GM21717 (cell line): ENCODE results near the gene HAT1.

Source experiments
- ATAC-seq: cut with Tn5 transposase; IDR thresholded peaks from one replicate; pipeline ENCODE4 v1.9.1; 2021; ENCODE audit warnings: mild to moderate bottlenecking, moderate library complexity; ENCODE audit not compliant: unreplicated experiment

HAT1 gene

DNA sequence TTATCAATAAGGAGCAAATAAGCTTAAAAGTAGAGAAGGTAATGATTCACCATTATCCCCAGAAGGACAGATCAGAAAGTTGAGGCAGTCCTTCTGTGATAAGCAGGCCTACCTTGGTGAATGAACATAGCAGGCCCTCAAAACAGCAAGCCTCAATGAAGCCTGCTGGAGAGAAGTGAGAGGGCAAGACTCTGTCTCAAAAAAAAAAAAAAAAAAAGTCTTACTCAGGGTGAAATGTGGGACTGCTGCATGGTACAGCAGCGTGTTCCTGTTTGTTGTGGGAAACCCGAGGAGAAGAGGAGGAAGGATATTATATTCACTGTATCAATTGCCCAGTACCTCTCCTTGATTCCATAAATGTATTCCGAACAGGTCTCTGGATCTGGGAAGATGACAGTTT lies 8.7 kb upstream of the HAT1 start:
- no peak for ATAC-seq

- ATAC-seq: no peak
Measured at GRCh38 chr2:171919453-171919852, 2.8 kb upstream of the HAT1 start.

GRCh38 chr2:171921970-171922229 lies 361 bp upstream of the HAT1 start:
- ATAC-seq: no peak

- ATAC-seq: no peak
Measured at GRCh38 chr2:171923206-171923605, 945 bp downstream of the HAT1 start.

DNA sequence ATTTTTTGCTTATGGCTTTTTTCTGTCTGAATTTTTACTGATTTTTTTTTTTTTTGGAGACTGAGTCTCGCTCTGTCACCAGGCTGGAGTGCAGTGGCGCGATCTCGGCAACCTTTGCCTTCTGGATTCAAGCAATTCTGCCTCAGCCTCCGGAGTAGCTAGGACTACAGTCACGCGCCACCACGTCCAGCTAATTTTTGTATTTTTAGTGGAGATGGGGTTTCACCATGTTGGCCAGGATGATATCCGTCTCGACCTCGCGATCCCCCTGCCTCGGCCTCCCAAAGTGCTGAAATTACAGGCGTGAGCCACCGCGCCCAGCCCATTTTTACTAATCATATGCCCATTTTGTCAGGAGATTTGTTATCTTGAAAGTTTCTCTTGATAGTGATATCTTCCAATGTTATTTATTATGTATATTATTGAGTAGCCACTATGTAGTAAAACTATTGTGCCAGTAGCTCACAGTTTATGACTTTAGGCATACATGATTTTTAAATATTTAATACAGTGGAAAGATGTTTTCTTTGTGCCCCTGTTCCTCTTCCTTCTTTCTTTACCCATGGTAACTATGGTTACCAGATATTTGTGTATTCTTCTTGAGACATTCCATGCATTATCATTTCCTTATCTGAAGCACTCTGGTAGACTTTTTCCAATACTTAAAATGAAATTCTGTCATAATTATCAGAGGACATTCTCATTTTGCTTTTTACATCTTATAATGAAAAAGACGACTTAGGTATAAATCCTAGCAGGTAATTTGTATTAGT lies 2.1 kb downstream of the HAT1 start:
- no peak for ATAC-seq

DNA sequence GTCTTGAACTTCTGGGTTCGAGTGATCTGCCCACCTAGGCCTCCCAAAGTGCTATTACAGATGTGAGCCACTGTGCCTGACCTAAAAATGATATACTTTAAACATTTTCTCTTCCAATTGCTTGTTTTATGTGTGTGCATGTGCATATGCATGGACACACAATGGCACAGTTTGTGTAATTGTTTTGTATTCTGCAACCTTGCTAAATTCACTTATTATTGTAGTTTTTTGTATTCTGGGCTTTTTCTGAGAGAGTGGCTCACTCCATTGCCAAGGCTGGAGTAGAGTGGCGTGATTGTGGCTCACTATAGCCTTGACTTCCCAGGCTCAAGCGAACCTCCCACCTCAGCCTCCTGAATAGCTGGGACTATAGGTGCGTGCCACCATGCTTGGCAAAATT lies 8.1 kb downstream of the HAT1 start:
- ATAC-seq: no peak

DNA sequence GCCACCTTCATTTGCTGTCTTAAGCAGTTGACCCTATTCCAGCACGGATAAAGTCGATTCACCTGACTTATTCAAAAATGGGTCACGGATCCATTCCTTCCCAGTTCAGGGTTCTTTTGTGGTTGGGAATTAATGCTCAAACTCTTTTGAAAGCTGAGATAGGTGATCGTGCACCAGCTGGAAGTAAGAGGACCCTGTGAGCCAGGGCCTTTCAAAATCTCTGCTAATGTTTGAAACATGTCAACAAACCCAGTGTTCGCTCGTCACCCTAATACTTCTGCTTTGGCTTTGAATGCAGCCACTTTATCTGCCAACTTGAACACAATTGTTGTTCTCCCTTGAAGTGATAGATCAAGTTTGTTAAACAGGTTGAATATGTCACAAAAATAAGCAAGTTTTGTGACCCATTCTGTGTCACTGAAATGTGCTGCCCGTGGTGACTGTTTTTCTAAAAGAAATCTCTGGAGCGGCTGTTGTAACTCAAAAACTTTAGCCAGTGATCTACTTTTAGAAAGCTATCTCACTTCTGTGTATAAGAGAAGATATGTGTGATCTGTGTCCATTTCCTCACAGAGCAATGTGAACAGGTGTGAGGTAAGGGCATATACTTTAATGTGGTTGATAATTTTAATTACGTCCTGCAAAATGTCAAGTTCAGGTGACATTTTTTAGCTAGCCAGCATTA lies 16.9 kb downstream of the HAT1 start:
- ATAC-seq: no peak

DNA sequence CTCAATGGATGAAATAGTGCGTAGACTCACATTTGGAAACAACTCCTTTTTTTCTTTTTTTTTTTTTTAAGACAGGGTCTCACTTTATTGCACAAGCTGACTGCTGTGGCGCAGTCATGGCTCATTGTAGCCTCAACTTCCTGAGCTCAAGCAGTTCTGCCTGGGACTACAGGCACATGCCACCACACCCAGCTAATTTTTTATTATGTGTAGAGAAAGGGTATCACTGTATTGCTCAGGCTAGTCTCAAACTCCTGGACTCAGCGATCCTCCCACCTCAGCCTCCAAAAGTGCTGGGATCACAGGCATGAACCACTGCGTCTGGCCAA lies 17.4 kb downstream of the HAT1 start:
- no peak for ATAC-seq

DNA sequence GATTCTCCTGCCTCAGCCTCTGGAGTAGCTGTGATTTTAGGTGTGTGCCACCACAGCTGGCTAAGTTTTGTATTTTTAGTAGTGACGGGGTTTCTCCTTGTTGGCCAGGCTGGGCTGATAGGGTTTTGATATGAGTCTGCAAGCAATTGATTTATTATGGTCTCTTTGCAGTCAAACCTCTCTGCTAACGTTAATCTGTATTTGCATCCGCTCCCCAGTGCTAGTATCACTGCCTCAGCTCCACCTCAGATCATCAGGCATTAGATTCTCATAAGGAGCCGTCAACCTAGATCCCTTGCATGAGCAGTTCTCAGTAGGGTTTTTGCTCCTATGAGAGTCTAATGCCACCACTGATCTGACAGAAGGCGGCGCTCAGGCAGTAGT lies 19.0 kb downstream of the HAT1 start:
- ATAC-seq: no peak

DNA sequence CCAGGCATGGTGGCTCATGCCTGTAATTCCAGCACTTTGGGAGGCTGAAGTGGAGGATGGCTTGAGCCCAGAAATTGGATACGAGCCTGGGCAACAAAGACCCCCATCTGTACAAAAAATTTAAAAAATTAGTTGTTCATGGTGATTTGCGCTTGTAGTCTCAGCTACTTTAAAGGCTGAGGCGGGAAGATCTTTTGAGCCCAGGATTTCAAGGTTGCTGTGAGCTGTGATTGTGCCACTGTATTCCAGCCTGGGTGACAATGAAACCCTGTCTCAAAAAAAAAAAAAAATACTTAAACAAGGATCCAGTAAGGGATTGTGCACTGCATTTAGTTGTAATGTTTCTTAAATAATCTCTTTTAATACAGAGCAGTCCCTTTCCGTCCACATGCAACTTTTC lies 21.6 kb downstream of the HAT1 start:
- ATAC-seq: no peak

- no peak for ATAC-seq
Measured at GRCh38 chr2:171952276-171952675, 30.0 kb downstream of the HAT1 start.

GRCh38 chr2:171952748-171953147 lies 30.5 kb downstream of the HAT1 start:
- no peak for ATAC-seq

- no peak for ATAC-seq
Measured at GRCh38 chr2:171956135-171956825, 34.0 kb downstream of the HAT1 start.

DNA sequence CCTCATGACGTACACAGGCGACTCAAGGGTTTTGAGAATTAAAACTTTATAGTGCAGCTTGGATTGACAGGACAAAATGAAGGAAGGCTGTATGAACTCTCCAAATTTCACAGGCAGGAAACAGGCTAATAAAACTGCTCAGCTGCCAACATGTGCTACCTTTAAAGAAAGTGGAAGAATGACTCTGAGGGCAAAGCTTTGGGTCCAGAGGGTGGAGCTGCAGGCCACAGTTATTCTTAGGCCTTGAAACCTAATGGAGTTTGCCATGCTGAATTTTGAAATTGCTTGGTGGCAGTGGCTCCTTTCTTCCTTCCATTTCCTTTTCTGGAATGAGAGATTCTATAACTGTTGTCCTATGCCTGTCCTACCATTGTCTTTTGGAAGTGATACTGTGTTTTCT lies 34.8 kb downstream of the HAT1 start:
- no peak for ATAC-seq

- ATAC-seq: no peak
Measured at GRCh38 chr2:171958475-171958874, 36.2 kb downstream of the HAT1 start.

DNA sequence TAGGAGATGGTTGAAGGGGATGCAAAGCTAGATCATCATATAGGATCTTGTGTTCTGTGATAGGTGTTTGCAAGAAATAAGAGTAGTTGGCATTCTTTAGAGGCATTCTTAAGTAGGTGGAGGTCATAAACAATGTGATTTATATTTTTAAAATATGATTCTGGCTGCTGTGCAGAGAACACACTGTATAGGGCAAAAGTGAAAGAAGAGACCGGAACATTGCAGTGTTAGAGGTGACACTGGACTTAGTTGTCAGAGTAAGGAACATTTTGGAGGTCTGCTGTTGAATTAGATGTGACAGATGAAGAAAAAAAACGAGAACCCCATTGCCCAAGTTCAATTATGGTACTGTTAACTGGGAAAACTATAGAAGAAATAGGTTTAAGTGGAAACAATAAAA lies 37.7 kb downstream of the HAT1 start:
- no peak for ATAC-seq

DNA sequence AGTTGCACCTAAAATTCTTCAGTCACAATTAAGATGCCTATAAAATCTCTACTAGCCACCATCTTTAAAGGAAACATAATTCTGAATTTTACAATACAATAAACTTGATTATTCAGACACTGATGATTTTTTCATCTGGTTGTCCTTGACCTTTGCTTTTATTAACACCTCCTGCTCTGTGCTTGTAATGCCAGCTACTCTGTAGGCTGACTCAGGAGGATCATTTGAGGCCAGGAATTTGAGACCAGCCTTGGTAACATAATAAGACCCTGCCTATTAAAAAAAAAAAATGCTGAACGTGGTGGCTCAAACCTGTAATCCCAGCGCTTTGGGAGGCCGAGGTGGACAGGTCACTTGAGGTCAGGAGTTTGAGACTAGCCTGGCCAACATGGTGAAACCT lies 38.3 kb downstream of the HAT1 start:
- no peak for ATAC-seq

- no peak for ATAC-seq
Measured at GRCh38 chr2:171963198-171963597, 40.9 kb downstream of the HAT1 start.

GRCh38 chr2:171964308-171964707 lies 42.0 kb downstream of the HAT1 start:
- ATAC-seq: no peak

GRCh38 chr2:171965238-171965637 lies 43.0 kb downstream of the HAT1 start:
- no peak for ATAC-seq

- no peak for ATAC-seq
Measured at GRCh38 chr2:171965661-171966060, 43.4 kb downstream of the HAT1 start.

DNA sequence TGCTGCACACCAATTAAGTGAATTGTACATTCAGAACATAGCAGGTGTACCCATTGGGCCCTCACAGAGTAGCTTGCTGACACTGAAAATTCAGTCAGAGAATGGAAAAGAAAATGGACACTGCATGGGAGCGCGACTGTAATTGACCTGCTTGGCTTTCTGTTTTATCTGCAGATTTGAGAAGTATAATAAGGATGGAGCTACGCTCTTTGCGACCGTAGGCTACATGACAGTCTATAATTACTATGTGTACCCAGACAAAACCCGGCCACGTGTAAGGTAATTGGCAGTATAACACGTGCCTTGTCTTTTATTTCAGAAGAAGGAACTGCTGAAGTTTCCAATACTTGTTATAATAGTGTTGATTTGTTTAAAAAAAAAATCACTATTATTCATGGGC lies 44.0 kb downstream of the HAT1 start:
- ATAC-seq: no peak

GRCh38 chr2:171966688-171967087 lies 44.4 kb downstream of the HAT1 start:
- ATAC-seq: no peak
